Osteoblast (primary cell): ENCODE results near the gene SAG. TPM values are rescaled to one million over a fixed set of nuclear protein-coding genes. Genes with fewer than 3 reads are reported as not detected.

ENCODE experiments used
- DNase-seq: peaks from one replicate; pipeline ENCODE4 v3.0.0; 2011; ENCODE audit warnings: low spot score, mixed read lengths; ENCODE audit not compliant: insufficient read length; ENCODE audit errors: missing footprints
- H2AFZ ChIP-seq: 2 replicates; pipeline ENCODE4 v1.6.0; 2011; ENCODE audit warnings: mild to moderate bottlenecking, low read length
- H3K27ac ChIP-seq: 2 replicates; pipeline ENCODE4 v1.5.1; 2011; ENCODE audit warnings: mild to moderate bottlenecking, low read depth, low read length, moderate library complexity
- H3K27me3 ChIP-seq: 2 replicates; pipeline ENCODE4 v1.6.0; 2012; ENCODE audit warnings: mild to moderate bottlenecking, control low read depth, inconsistent platforms, low read length, moderate library complexity; ENCODE audit not compliant: insufficient read depth
- H3K36me3 ChIP-seq: 2 replicates; pipeline ENCODE4 v1.5.1; 2011; ENCODE audit warnings: mild to moderate bottlenecking, low read length, control low read depth, moderate library complexity; ENCODE audit not compliant: insufficient read depth
- H3K4me1 ChIP-seq: 2 replicates; pipeline ENCODE4 v1.5.1; 2011; ENCODE audit warnings: mild to moderate bottlenecking, low read length, control low read depth, moderate library complexity; ENCODE audit not compliant: insufficient read depth
- H3K4me2 ChIP-seq: 2 replicates; pipeline ENCODE4 v1.6.0; 2011; ENCODE audit warnings: mild to moderate bottlenecking, low read length; ENCODE audit not compliant: insufficient read depth
- H3K4me3 ChIP-seq: fragments of 200-600 bp; sonication (generic); 3 replicates; pipeline ENCODE4 v1.5.1; 2012; ENCODE audit warnings: mild to moderate bottlenecking, low read length, inconsistent platforms; ENCODE audit not compliant: insufficient read depth
- H3K79me2 ChIP-seq: 2 replicates; pipeline ENCODE4 v1.6.0; 2012; ENCODE audit warnings: mild to moderate bottlenecking, low read length, control low read depth, inconsistent platforms; ENCODE audit not compliant: insufficient read depth
- H3K9me3 ChIP-seq: 2 replicates; pipeline ENCODE4 v1.5.1; 2011; ENCODE audit warnings: low read depth, low read length, control low read depth
- H4K20me1 ChIP-seq: 2 replicates; pipeline ENCODE4 v1.6.0; 2012; ENCODE audit warnings: mild to moderate bottlenecking, low read length, control low read depth; ENCODE audit not compliant: insufficient read depth
- total RNA-seq: library from RNA; depleted of rRNA; stranded (reverse); fragments of >200 nt; gene quantifications from 2 replicates; pipeline ENCODE4 v1.2.3, GENCODE V29; 2012
- TF ChIP-seq, protein P1 (sequence below): IDR thresholded peaks from 2 replicates; pipeline ENCODE4 v1.5.1; 2011; ENCODE audit warnings: mild to moderate bottlenecking, low read depth, low read length, moderate library complexity; ENCODE audit errors: extremely low read depth

SAG gene
- total RNA-seq, 1 donor, result not detected

DNA sequence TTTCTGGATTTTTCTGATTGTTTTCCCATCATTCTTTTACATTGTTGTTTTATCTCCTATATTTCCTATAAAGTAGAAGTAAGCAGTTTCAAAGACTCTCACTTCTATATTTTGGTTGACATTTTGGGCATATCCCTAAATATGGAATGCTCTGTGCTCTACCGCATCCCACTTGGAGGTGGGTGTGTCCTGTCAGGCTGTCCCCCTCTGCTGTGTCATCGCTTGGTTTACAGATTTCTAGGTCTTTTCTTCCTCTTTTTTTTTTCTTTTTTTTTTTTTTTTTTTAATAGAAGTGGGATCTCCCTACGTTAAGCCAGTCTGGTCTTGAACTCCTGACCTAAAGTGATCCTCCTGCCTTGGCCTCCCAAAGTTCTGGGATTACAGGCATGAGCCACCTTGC lies 60.0 kb downstream of the SAG start:
- Histone ChIP-seq H3K9me3 (no peaks in the 10 kb centered on the region), H3K4me1 (no peaks in the 10 kb centered on the region), H3K79me2 (no peaks in the 10 kb centered on the region), H3K4me3 (no peak overlapping the region), H3K27ac (no peak overlapping the region), H3K4me2 (no peak overlapping the region), H4K20me1 (no peaks in the 10 kb centered on the region), H3K27me3 (no peaks in the 10 kb centered on the region), H2AFZ (no peak overlapping the region), H3K36me3 (no peaks in the 10 kb centered on the region)
- no peak for DNase-seq
- TF ChIP-seq, protein P1, sequence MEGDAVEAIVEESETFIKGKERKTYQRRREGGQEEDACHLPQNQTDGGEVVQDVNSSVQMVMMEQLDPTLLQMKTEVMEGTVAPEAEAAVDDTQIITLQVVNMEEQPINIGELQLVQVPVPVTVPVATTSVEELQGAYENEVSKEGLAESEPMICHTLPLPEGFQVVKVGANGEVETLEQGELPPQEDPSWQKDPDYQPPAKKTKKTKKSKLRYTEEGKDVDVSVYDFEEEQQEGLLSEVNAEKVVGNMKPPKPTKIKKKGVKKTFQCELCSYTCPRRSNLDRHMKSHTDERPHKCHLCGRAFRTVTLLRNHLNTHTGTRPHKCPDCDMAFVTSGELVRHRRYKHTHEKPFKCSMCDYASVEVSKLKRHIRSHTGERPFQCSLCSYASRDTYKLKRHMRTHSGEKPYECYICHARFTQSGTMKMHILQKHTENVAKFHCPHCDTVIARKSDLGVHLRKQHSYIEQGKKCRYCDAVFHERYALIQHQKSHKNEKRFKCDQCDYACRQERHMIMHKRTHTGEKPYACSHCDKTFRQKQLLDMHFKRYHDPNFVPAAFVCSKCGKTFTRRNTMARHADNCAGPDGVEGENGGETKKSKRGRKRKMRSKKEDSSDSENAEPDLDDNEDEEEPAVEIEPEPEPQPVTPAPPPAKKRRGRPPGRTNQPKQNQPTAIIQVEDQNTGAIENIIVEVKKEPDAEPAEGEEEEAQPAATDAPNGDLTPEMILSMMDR, result no peak

DNA sequence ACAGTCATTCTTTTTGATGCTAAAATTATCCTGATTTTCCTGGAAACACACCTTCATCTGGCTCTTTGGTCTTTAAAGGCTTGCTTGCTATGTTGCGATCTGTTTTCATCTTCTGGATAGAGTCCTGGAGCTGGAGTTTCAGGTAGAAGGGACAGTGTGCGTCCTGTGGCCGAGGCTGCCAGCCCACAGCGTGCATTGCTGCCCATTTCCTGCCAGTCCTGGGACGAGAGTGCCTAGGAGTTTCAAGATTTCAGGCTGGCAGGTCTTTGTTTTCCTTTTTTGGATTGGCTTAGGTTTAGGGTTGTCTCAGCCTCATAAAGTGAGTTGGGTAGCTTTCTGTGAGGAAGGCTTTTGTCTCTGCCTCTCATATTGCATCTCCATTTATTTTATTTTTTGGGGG lies 61.1 kb downstream of the SAG start:
- Histone ChIP-seq H3K4me1 (no peaks in the 10 kb centered on the region), H2AFZ (no peak overlapping the region), H3K4me3 (no peak overlapping the region), H4K20me1 (no peaks in the 10 kb centered on the region), H3K36me3 (no peaks in the 10 kb centered on the region), H3K4me2 (no peak overlapping the region), H3K79me2 (no peaks in the 10 kb centered on the region), H3K27ac (no peak overlapping the region), H3K27me3 (no peaks in the 10 kb centered on the region), H3K9me3 (no peaks in the 10 kb centered on the region)
- DNase-seq, result no peak
- TF ChIP-seq, protein P1, result no peak

DNA sequence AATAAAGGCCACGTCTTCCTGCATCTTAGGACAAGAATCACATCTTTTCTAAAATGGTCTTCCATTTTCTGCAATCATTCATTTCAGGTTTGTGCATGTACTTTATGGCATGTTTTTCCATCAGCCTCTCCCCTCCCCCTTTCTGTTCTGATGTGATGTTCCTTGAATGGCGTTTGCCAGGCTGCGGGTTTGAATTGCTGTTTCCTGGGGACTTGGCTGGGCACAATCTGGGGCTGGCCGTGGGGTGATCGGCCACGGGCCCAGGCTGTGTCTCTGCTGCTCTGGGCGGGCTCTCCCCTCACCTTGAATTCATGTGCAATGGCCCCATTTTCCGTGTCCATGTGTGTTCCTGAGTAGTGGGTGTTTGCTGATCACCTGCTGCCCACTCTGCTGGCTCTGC lies 61.8 kb downstream of the SAG start:
- no peaks in the 10 kb centered on the region for H3K79me2 ChIP-seq
- H2AFZ ChIP-seq, result no peak overlapping the region
- DNase-seq, result no peak

DNA sequence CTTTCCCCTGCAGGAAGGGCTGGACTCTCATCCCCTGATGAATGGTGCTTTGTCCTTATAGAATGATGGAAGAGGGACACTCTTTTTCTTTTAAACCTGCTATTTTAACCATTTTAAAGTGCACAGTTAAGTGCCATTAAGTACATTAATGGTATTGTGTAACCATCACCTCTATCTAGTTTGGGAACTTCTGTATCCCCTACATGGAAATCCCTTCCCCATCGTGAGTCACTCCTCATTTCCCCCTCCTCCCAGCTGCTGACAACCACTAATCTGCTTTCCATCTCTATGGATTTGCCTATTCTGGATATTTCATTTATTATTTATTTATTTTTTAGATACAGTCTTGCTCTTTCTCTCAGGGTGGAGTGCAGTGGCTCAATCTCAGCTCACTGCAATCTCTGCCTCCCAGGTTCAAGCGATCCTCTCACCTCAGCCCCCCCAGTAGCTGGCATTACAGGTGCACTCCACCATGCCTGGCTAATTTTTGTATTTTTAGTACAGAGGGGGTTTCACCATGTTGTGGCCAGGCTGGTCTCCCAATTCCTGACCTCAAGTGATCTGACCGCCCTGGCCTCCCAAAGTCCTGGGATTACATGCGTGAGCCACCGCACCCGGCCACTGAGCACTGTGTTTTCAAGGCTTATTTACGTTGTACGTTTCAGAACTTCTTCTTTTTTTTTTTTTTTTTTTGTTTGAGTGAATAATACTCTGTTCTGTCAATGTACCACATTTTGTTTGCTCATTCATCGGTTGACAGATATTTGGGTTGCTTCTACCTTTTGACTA lies 62.5 kb downstream of the SAG start:
- H4K20me1 ChIP-seq, result no peaks in the 10 kb centered on the region
- H3K27me3 ChIP-seq, result no peaks in the 10 kb centered on the region
- TF ChIP-seq, protein P1, result no peak
- H2AFZ ChIP-seq, result no peak overlapping the region
- no peak overlapping the region for H3K27ac ChIP-seq
- H3K4me3 ChIP-seq, result no peak overlapping the region
- no peaks in the 10 kb centered on the region for H3K4me1 ChIP-seq
- H3K4me2 ChIP-seq, result no peak overlapping the region
- H3K79me2 ChIP-seq, result no peaks in the 10 kb centered on the region
- no peaks in the 10 kb centered on the region for H3K9me3 ChIP-seq
- no peaks in the 10 kb centered on the region for H3K36me3 ChIP-seq
- no peak for DNase-seq

More for the DNA sequence above, 61.8 kb downstream of the SAG start:
- no peak overlapping the region for H3K27ac ChIP-seq
- no peak overlapping the region for H3K4me3 ChIP-seq
- H3K4me1 ChIP-seq, result no peaks in the 10 kb centered on the region
- TF ChIP-seq, protein P1, result no peak
- no peaks in the 10 kb centered on the region for H4K20me1 ChIP-seq
- H3K36me3 ChIP-seq, result no peaks in the 10 kb centered on the region
- H3K4me2 ChIP-seq, result no peak overlapping the region
- H3K27me3 ChIP-seq, result no peaks in the 10 kb centered on the region
- H3K9me3 ChIP-seq, result no peaks in the 10 kb centered on the region
